Measurements from ENCODE around the gene PHKG2.

The PHKG2 gene

DNA sequence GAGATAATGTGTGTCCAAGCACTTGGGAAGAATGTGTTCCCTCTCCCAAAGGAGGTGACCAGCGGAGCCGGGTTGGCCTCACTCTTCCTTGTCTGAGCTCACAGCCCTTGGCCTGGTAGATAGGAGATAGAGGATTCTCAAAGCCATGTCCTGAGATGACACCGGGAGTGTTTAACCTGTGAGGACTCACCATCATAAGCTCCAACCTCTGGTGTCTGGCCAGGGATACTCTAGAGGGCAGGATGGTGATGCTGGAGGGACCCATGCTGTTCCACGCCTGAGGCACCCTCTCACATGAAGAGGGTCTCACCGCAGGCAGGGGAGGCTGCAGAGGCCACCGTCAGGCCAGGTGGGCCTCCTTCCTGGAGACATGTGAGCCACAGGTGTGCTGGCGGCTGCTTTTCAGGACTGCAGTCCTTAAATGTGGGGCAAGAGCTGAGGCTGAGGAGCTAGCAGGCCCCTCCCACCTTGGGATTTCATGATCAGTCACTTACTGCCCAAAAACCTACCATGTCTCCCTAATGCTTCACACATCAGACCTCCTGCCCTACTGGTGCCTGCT lies 45.4 kb downstream of the PHKG2 start:
- no peak overlapping the region for H3K4me3 ChIP-seq (replicated peaks; ENCODE audit: low read depth, low read length)
- TF ChIP-seq, protein P1, sequence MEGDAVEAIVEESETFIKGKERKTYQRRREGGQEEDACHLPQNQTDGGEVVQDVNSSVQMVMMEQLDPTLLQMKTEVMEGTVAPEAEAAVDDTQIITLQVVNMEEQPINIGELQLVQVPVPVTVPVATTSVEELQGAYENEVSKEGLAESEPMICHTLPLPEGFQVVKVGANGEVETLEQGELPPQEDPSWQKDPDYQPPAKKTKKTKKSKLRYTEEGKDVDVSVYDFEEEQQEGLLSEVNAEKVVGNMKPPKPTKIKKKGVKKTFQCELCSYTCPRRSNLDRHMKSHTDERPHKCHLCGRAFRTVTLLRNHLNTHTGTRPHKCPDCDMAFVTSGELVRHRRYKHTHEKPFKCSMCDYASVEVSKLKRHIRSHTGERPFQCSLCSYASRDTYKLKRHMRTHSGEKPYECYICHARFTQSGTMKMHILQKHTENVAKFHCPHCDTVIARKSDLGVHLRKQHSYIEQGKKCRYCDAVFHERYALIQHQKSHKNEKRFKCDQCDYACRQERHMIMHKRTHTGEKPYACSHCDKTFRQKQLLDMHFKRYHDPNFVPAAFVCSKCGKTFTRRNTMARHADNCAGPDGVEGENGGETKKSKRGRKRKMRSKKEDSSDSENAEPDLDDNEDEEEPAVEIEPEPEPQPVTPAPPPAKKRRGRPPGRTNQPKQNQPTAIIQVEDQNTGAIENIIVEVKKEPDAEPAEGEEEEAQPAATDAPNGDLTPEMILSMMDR (IDR thresholded peaks at IDR 0.05; ENCODE audit: low read depth, low read length, missing control alignments): no peak

DNA sequence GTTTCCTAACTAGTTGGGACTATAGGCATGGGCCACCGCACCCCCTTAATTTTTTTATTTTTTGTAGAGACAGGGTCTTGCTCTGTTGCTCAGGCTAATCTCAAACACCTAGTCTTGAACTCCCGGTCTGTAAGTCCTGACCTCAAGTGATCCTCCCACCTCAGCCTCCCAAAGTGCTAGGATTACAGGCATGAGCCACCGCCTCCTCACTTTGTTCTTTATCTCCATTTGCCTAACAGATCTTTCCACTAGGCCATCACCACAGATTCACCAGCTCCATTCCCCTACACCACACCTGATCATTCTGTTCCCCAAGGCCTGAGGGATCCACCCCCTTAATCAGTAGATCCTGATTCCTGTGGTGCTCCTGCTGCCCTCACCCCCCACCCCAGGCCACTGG lies 46.4 kb downstream of the PHKG2 start:
- TF ChIP-seq, protein P1 (IDR thresholded peaks at IDR 0.05; ENCODE audit: low read depth, low read length, missing control alignments): no peak
- DNase-seq (ENCODE audit: extremely low read depth, low read depth): no peak

More for the DNA sequence above, 45.4 kb downstream of the PHKG2 start:
- DNase-seq (ENCODE audit: extremely low read depth, low read depth): no peak

DNA sequence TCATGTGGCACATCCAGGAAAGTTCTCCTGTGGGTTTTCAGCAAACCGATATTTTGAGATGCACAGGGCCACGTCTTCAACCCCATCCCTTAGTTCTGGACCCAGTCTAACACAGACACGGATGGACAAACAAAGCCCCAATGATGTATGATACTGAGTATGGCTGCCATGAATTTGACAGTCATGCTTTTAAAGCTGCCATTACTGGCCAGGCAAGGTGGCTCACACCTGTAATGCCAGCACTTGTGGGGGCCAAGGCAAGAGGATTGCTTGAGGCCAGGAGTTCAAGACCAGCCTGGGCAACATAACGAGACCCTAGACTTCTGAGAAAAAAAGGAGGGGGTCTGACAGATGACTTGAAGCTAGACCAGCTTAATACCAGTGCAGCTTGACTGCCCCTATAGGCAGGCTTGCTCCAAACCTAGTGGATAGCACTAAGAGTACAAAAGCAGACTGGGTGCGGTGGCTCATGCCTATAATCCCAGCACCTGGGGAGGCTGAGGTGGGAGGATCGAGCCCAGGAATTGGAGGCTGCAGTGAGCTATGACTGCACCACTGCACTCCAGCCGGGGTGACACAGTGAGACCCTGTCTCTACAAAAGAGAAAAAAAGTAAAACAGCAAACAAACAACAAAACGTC lies 49.6 kb downstream of the PHKG2 start:
- no peak for DNase-seq (ENCODE audit: extremely low read depth, low read depth)
- no peak overlapping the region for H3K4me3 ChIP-seq (replicated peaks; ENCODE audit: low read depth, low read length)
- TF ChIP-seq, protein P1 (IDR thresholded peaks at IDR 0.05; ENCODE audit: low read depth, low read length, missing control alignments): peak; percentile 6

More for the DNA sequence above, 46.4 kb downstream of the PHKG2 start:
- H3K4me3 ChIP-seq (replicated peaks; ENCODE audit: low read depth, low read length): no peak overlapping the region
